ENCODE results near the gene NKD1. TPM values are rescaled to one million over a fixed set of nuclear protein-coding genes. Genes with fewer than 3 reads are reported as not detected.

NKD1 gene
- total RNA-seq, 1 experiment from 2014 or later: 0.11 TPM

GRCh38 chr16:50694206-50694605 is 146.0 kb downstream of the NKD1 start:
- no peak for DNase-seq (ENCODE audit: low read depth)

DNA sequence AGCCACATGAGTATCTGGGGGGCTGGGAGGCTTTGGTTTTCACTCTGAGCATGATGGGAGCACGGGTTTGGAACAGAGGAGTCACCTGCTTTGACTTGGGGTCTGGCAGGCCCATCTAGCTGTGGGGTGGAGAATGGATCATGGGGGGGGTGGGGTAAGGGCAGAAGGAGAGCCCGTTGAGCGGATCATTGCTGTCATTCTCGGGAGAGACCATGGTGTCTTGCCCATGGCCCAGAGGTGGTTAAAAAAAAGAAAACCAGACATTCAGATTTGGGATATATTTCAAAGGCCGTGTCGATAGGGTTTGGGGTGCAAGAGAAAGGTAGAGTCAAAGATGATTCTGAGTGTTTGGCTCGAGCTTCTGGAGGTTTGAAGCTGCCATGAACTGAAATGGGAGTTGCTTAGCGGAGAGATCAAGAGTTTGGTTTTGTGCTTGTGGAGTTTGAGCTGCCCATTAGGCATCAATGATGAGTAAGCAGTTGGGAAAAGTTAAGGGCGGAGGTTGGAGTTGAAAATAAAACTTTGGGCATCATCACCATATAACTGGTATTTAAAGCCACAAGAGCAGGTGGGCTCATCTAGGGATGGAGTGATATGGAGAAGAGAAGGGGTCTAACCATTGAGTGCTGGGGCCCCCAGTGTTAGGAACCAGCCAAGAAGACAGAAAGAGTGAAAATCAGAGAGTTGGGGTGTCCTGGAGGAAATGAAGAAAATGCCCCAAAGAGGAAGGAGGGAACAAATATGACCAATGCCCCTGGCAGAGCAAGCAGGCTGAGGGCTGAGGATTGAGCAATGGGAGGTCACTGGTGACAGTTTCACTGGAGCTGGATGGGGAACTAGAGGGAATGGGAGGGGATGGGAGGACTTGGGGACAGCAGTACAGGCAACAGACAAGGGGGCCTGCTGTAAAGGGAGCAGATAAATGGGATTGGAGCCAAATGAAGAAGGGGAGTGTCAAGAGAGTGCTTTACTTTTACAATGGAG is 147.1 kb downstream of the NKD1 start:
- DNase-seq (ENCODE audit: low read depth): no peak

DNA sequence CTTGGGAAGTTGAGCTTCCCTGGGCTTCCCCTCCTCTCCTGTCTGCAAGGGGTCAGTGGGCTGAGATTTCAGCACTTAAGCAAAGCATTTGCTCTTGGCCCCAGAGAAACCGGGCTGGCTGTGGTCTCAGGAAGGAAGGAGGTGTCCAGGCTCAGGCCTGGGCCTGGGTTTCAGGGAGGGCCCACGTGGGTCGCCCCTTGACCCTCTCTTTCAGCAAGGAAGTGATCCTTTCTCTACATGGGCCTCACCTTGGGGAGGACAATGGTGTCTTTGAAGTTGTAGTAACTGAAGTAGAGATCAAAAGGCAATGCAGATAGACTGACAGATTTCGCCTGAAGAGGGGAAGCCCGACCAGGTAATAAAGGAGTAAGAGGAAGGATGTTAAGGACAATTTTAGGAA is 147.9 kb downstream of the NKD1 start:
- no peak for DNase-seq (ENCODE audit: low read depth)

DNA sequence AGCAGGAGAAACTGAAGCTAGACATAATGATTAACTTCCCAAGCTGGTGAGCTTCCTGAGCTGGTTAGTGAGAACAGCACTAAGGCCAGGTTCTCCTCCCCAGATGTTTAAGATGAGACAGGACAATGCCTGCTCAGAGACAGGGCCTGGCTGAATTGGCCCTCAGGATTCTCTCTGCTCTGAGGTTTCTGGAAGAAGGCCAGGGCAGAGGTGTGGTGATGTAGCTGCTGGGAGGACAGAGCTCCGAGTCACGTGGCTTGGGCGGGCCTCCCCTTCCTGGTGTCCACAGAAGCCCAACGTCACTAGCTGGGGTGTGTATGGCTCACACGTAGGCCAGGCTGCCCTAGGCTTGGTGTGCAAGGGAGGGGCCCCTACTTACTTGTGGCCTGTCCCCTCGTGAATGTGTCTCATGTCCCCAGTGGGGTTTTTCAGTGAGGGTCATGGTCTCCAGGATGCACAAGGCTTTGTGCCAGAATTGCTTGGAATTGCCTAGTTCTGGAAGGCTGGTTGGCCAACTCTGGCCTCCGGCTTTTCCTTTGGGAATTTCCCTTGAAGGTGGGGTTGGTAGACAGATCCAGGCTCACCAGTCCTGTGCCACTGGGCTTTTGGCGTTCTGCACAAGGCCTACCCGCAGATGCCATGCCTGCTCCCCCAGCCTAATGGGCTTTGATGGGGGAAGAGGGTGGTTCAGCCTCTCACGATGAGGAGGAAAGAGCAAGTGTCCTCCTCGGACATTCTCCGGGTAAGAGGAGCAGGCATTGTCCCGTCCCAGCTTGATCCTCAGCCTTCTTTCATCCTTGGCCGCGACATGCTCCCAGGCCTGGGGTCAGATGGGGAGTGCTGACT is 148.6 kb downstream of the NKD1 start:
- DNase-seq (ENCODE audit: low read depth): peak; percentile 81

DNA sequence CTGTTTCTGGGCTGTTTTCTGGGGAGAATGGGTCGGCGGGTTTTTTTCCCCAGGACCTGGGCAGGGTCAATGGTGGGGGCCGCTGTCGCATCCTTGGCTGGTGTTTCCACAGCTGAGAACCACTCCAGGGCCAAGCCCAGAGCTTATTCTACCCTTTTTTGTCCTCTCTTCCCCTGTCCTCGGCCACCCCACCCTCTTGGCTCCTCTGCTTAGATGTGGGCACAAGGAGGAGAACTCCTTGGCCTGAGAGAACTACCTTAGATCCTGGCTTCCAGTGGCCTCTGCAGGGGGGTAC is 149.2 kb downstream of the NKD1 start:
- no peak for DNase-seq (ENCODE audit: low read depth)

DNA sequence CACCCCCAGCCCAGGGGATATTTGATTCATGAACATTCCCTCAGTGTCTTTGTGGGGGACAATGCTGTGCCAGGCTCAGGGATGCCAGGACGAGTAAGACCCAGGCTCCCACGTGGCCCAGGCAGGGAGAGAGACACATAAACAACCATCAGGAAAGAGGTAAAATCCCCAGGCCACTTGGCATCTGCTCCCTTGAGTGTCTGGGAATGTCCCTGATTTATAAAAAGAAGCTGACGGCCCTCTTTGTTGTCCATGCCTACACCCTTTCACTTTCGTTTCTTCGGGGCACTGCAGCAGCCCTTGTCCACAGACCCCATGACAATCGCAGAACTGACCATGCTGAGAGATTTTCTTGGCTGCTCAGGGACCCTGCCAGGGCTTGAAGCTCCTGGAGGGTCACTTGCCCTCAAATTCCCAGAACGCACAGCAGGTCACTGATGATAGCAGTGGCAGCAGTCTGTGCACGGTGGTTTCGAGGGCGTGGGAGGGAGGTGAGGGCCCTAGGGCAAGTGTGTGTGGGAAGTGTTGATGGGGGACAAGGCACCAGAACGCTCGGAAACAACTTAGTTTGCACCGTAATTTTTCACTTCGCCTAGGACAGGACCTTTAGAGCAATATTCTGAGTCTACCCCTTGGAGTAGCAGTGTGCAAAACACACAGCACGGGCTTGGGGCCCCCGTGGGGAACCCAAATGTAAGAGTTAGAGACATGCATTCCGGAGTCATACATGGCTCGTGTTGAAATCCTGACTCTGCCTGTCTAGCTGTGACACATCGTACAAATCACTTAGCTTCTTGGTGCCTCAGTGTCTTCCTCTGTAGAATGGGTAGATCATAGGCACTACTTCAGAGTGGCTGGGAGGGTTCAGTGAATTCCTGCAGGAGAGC is 149.9 kb downstream of the NKD1 start:
- DNase-seq (ENCODE audit: low read depth): peak; percentile 69

Other genes starting within 250 kb of the NKD1 start
- 56.7 and 73.6 TPM in 2 replicates for gene BRD7, start 179.4 kb upstream of the NKD1 start, total RNA-seq (2014; rRNA removed; shearing (Covaris generic))
- gene SNX20, start 132.9 kb downstream of the NKD1 start, total RNA-seq (2014; rRNA removed; shearing (Covaris generic)): not detected in 2 replicates
- gene NOD2, start 145.2 kb downstream of the NKD1 start, total RNA-seq (2014; rRNA removed; shearing (Covaris generic)): 0.06 and 0.30 TPM in 2 replicates
- gene CYLD, start 193.7 kb downstream of the NKD1 start, total RNA-seq (2014; rRNA removed; shearing (Covaris generic)): 21.1 and 29.3 TPM in 2 replicates